Measurements from ENCODE around the gene SPOCK1. TPM values are rescaled to one million over a fixed set of nuclear protein-coding genes. Genes with fewer than 3 reads are reported as not detected.

The SPOCK1 gene
- polyA plus RNA-seq, 3 donors, result 1.8 to 5.7 (median 2.1) TPM

GRCh38 chr5:137437774-137438173 is 61.4 kb downstream of the SPOCK1 start:
- H4K20me1 ChIP-seq (ENCODE audit: insufficient read depth, low read length), result no peaks in the 10 kb centered on the region
- no peaks in the 10 kb centered on the region for H3K36me3 Mint-ChIP-seq
- no peaks in the 10 kb centered on the region for H3K4me1 ChIP-seq (ENCODE audit: control insufficient read depth in 1 of 2, insufficient read depth in 2 of 2, low read length in 2 of 2)
- H3K27ac Mint-ChIP-seq, result no peak overlapping the region
- H3K4me2 ChIP-seq (replicated peaks; ENCODE audit: extremely low read depth, low read length, poor library complexity, severe bottlenecking), result no peak overlapping the region
- H3K79me2 ChIP-seq (ENCODE audit: insufficient read depth, low read length), result no peaks in the 10 kb centered on the region
- DNase-seq, result no peak
- H3K27ac ChIP-seq (ENCODE audit: low read depth in 1 of 2, low read length in 2 of 2), result no peak overlapping the region
- H3K9ac ChIP-seq (ENCODE audit: insufficient read depth, low read length, poor library complexity, severe bottlenecking), result no peak overlapping the region
- no peaks in the 10 kb centered on the region for H3K9me3 ChIP-seq (replicated peaks in 1 of 2; ENCODE audit: control insufficient read depth in 1 of 2, insufficient read depth in 1 of 2, low read length in 2 of 2)
- peaks cover 0 to 9% (median 1%) of the 10 kb centered on the region in 3 donors for H3K27me3 Mint-ChIP-seq (ENCODE audit: low read depth in 3 of 3)
- intact Hi-C loops (cut with micrococcal nuclease), result no loop called here
- H3K4me3 Mint-ChIP-seq, result no peak overlapping the region
- no peaks in the 10 kb centered on the region for H3K36me3 ChIP-seq (replicated peaks in 1 of 2; ENCODE audit: control insufficient read depth in 1 of 2, insufficient read depth in 2 of 2, low read length in 2 of 2)
- no peak overlapping the region for H2AFZ ChIP-seq (ENCODE audit: insufficient read depth, low read depth, low read length, poor library complexity, severe bottlenecking)
- no peak overlapping the region for H3K4me3 ChIP-seq (replicated peaks in 1 of 3; ENCODE audit: low read depth in 2 of 3, low read length in 3 of 3)
- peaks cover 0 to 5% (median 0%) of the 10 kb centered on the region in 7 donors for H3K9me3 Mint-ChIP-seq
- no peaks in the 10 kb centered on the region for H3K27me3 ChIP-seq (ENCODE audit: control insufficient read depth in 2 of 2, insufficient read depth in 2 of 2, low read length in 2 of 2)
- H3K4me1 Mint-ChIP-seq, result no peaks in the 10 kb centered on the region
- no peak for TF ChIP-seq CTCF (IDR thresholded peaks at IDR 0.05)
- no CpG with 5 or more reads among the region's 1 CpG for WGBS (ENCODE audit: insufficient coverage)

GRCh38 chr5:137433539-137433938 is 65.6 kb downstream of the SPOCK1 start:
- intact Hi-C loops (cut with micrococcal nuclease), result no loop called here
- no peaks in the 10 kb centered on the region for H3K4me1 ChIP-seq (ENCODE audit: control insufficient read depth in 1 of 2, insufficient read depth in 2 of 2, low read length in 2 of 2)
- no peaks in the 10 kb centered on the region for H3K36me3 ChIP-seq (replicated peaks in 1 of 2; ENCODE audit: control insufficient read depth in 1 of 2, insufficient read depth in 2 of 2, low read length in 2 of 2)
- H3K4me3 Mint-ChIP-seq, result no peak overlapping the region
- H3K36me3 Mint-ChIP-seq, result no peaks in the 10 kb centered on the region
- H3K9me3 ChIP-seq (replicated peaks in 1 of 2; ENCODE audit: control insufficient read depth in 1 of 2, insufficient read depth in 1 of 2, low read length in 2 of 2), result peaks cover 0 to 5% of the 10 kb centered on the region in 2 donors
- H3K9me3 Mint-ChIP-seq, result peaks cover 5 to 10% (median 7%) of the 10 kb centered on the region in 7 donors
- H3K79me2 ChIP-seq (ENCODE audit: insufficient read depth, low read length), result no peaks in the 10 kb centered on the region
- no peak overlapping the region for H3K4me3 ChIP-seq (replicated peaks in 1 of 3; ENCODE audit: low read depth in 2 of 3, low read length in 3 of 3)
- TF ChIP-seq CTCF (IDR thresholded peaks at IDR 0.05), result no peak
- no peaks in the 10 kb centered on the region for H3K4me1 Mint-ChIP-seq
- peaks cover 0 to 8% (median 1%) of the 10 kb centered on the region in 3 donors for H3K27me3 Mint-ChIP-seq (ENCODE audit: low read depth in 3 of 3)
- H2AFZ ChIP-seq (ENCODE audit: insufficient read depth, low read depth, low read length, poor library complexity, severe bottlenecking), result no peak overlapping the region
- H3K9ac ChIP-seq (ENCODE audit: insufficient read depth, low read length, poor library complexity, severe bottlenecking), result no peak overlapping the region
- H4K20me1 ChIP-seq (ENCODE audit: insufficient read depth, low read length), result no peaks in the 10 kb centered on the region
- DNase-seq, result no peak
- no peak overlapping the region for H3K4me2 ChIP-seq (replicated peaks; ENCODE audit: extremely low read depth, low read length, poor library complexity, severe bottlenecking)
- H3K27ac ChIP-seq (ENCODE audit: low read depth in 1 of 2, low read length in 2 of 2), result no peak overlapping the region
- no peaks in the 10 kb centered on the region for H3K27me3 ChIP-seq (ENCODE audit: control insufficient read depth in 2 of 2, insufficient read depth in 2 of 2, low read length in 2 of 2)
- WGBS (ENCODE audit: insufficient coverage), result 100% methylated on average over 2 of the region's 2 CpGs
- H3K27ac Mint-ChIP-seq, result no peak overlapping the region
